ENCODE measurements around the gene MAP2K5. TPM values are rescaled to one million over a fixed set of nuclear protein-coding genes. Genes with fewer than 3 reads are reported as not detected.

Gene MAP2K5
- polyA plus RNA-seq, 2 of the 4 experiments (the other 2 are of a cell fraction): 7.8 to 11.0 TPM

- no peak for DNase-seq (ENCODE audit: low read depth in 1 of 2, low spot score in 1 of 2)
- ATAC-seq: no peak
- ChIA-PET POLR2A (no interaction called here), CTCF (interaction anchor here (0.6 to 2.9 kb wide), 5 partner anchors 10 to 471 kb away, joined by 3 to 11 read pairs (median 3); no protein-coding TSS in a partner anchor)
- Histone ChIP-seq H3K27ac (no peak overlapping the region), H3K9me3 (no peaks in the 10 kb centered on the region), H3K4me2 (no peak overlapping the region), H3K4me1 (no peaks in the 10 kb centered on the region), H3K4me3 (no peak overlapping the region)
- TF ChIP-seq SMC3 (IDR thresholded peaks at IDR 0.05) (no peak), BCL3 (IDR thresholded peaks at IDR 0.05) (no peak), EP300 (IDR thresholded peaks at IDR 0.05) (no peak), RNF2 (IDR thresholded peaks at IDR 0.05; ENCODE audit: borderline replicate concordance, low read depth) (no peak), JUNB (IDR thresholded peaks at IDR 0.05) (no peak), SREBF2 (IDR thresholded peaks at IDR 0.05) (no peak), HOXB13 (CRISPR knock-in tag; IDR thresholded peaks at IDR 0.05; ENCODE audit: low read depth) (no peak)
- TF ChIP-seq, protein P1, sequence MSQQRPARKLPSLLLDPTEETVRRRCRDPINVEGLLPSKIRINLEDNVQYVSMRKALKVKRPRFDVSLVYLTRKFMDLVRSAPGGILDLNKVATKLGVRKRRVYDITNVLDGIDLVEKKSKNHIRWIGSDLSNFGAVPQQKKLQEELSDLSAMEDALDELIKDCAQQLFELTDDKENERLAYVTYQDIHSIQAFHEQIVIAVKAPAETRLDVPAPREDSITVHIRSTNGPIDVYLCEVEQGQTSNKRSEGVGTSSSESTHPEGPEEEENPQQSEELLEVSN (IDR thresholded peaks at IDR 0.05; ENCODE audit: borderline replicate concordance, low read depth): no peak
- FAIRE-seq: no peak
- WGBS (ENCODE audit: missing lambda C conversion rate): 50% methylated on average over 1 of the region's 1 CpG
These were observed 212.8 kb downstream of the MAP2K5 start for GRCh38 chr15:67755264-67755663.

DNA sequence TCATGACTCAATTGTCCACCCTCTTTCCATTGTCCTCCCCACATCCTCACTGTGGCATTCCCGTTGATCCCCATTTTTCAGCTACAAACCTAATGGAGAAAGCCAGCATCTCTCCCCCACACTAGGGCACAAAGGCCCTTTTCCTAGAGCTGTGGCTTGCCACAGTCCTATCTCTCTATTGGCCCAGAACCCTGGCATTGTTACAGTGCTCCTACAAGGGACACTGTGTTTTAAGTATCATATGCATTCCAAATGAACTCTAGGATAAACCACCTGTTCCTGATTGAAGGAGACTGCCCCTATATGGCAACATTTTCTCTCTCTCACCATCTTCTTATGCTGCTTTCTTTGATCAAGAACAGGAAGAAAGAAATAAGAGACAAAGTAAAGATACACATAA lies 213.4 kb downstream of the MAP2K5 start:
- TF ChIP-seq PHF8 (IDR thresholded peaks at IDR 0.05; ENCODE audit: borderline replicate concordance, low read depth) (no peak), MAZ (IDR thresholded peaks at IDR 0.05; ENCODE audit: borderline replicate concordance, low read depth, low read length) (no peak), FOSL2 (IDR thresholded peaks at IDR 0.05) (no peak), FOSL2 (CRISPR knock-in tag; IDR thresholded peaks at IDR 0.05) (no peak), RAD21 (conservative IDR thresholded peaks at IDR 0.05 in 1 of 2, IDR thresholded peaks at IDR 0.05 in 1 of 2) (no peak)
- TF ChIP-seq, protein P1 (IDR thresholded peaks at IDR 0.05; ENCODE audit: borderline replicate concordance, low read depth): no peak
- Histone ChIP-seq H3K4me3 (no peak overlapping the region), H3K9me3 (no peaks in the 10 kb centered on the region), H3K4me2 (no peak overlapping the region), H3K27ac (no peak overlapping the region), H3K4me1 (no peaks in the 10 kb centered on the region)
- no peak for DNase-seq (ENCODE audit: low read depth in 1 of 2, low spot score in 1 of 2)
- FAIRE-seq: no peak
- ChIA-PET POLR2A (no interaction called here), CTCF (interaction anchor here (0.6 to 1.9 kb wide), 4 partner anchors 10 to 68 kb away, joined by 3 to 5 read pairs (median 3); no protein-coding TSS in a partner anchor)
- WGBS (ENCODE audit: missing lambda C conversion rate): 78% methylated on average over 1 of the region's 1 CpG
- ATAC-seq: no peak

DNA sequence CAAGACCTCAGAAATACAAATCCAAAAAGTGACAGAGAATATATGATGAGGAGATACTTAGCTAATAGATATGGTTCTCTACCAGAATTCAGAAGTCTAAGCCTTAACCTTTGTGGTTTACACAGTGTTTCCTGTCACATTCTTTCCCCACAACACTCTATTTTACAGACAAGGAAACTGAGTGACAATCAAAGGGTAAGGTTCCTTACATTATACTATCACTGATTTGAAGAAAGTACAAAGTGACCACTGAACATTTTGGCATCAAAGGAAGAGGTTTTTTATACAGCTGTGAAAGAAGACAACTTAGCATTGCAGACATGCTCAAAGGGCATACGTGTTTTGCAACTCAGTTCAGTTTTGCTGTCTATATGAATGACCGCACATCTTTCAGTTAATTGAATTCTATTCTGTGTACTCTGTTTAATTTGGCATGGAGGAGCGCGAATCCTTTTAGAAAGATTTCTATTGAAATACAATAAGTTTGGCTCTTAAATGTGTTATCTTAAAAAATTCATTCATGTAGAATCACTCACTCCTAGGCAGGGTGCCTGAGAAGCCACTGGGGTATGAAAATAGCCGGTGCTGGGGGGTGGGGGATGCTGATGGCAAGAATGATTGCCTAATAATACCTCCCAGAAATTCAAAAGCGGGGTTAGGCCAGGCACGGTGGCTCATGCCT lies 216.3 kb downstream of the MAP2K5 start:
- POLR2A ChIA-PET: no interaction called here
- TF ChIP-seq, protein P2, sequence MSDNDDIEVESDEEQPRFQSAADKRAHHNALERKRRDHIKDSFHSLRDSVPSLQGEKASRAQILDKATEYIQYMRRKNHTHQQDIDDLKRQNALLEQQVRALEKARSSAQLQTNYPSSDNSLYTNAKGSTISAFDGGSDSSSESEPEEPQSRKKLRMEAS (IDR thresholded peaks at IDR 0.05): no peak
- TF ChIP-seq KDM1A (IDR thresholded peaks at IDR 0.05; ENCODE audit: low read depth) (no peak), TP53 (CRISPR knock-in tag; IDR thresholded peaks at IDR 0.05) (no peak), RNF2 (IDR thresholded peaks at IDR 0.05; ENCODE audit: borderline replicate concordance, low read depth) (no peak), CBX2 (IDR thresholded peaks at IDR 0.05; ENCODE audit: borderline replicate concordance, low read depth) (no peak), ZSCAN20 (CRISPR knock-in tag; IDR thresholded peaks at IDR 0.05) (no peak), EP300 (IDR thresholded peaks at IDR 0.05) (no peak), ELK1 (IDR thresholded peaks at IDR 0.05; ENCODE audit: low read depth, low read length) (no peak), CEBPB (IDR thresholded peaks at IDR 0.05) (no peak), HOXA7 (CRISPR knock-in tag; IDR thresholded peaks at IDR 0.05) (no peak), EHF (CRISPR knock-in tag; IDR thresholded peaks at IDR 0.05) (no peak), FOXS1 (CRISPR knock-in tag; IDR thresholded peaks at IDR 0.05) (no peak), SMC3 (IDR thresholded peaks at IDR 0.05) (no peak), HDAC2 (IDR thresholded peaks at IDR 0.05) (no peak), RAD21 (conservative IDR thresholded peaks at IDR 0.05 in 1 of 2, IDR thresholded peaks at IDR 0.05 in 1 of 2) (no peak), JUN (IDR thresholded peaks at IDR 0.05) (no peak), ZC3H11A (IDR thresholded peaks at IDR 0.05) (no peak), FOSL2 (IDR thresholded peaks at IDR 0.05) (no peak), FOSL2 (CRISPR knock-in tag; IDR thresholded peaks at IDR 0.05) (no peak)
- TF ChIP-seq, protein P3, sequence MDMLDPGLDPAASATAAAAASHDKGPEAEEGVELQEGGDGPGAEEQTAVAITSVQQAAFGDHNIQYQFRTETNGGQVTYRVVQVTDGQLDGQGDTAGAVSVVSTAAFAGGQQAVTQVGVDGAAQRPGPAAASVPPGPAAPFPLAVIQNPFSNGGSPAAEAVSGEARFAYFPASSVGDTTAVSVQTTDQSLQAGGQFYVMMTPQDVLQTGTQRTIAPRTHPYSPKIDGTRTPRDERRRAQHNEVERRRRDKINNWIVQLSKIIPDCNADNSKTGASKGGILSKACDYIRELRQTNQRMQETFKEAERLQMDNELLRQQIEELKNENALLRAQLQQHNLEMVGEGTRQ (IDR thresholded peaks at IDR 0.05): no peak
- TF ChIP-seq, protein P4, sequence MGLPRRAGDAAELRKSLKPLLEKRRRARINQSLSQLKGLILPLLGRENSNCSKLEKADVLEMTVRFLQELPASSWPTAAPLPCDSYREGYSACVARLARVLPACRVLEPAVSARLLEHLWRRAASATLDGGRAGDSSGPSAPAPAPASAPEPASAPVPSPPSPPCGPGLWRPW (IDR thresholded peaks at IDR 0.05): no peak
- no peaks in the 10 kb centered on the region for H3K9me3 ChIP-seq
- FAIRE-seq (peak; percentile 28), DNase-seq (ENCODE audit: low read depth in 1 of 2, low spot score in 1 of 2) (no peak), ATAC-seq (no peak)
- H3K4me1 ChIP-seq: no peaks in the 10 kb centered on the region
- no peak overlapping the region for H3K27ac ChIP-seq
- H3K4me3 ChIP-seq: no peak overlapping the region
- WGBS (ENCODE audit: missing lambda C conversion rate): 88% methylated on average over 7 of the region's 7 CpGs
- CTCF ChIA-PET: interaction anchor here (1.1 kb wide), 1 partner anchor 151 kb away, joined by 3 read pairs; no protein-coding TSS in a partner anchor
- no peak overlapping the region for H3K4me2 ChIP-seq
